ENCODE data around the gene UHRF1.

DNA sequence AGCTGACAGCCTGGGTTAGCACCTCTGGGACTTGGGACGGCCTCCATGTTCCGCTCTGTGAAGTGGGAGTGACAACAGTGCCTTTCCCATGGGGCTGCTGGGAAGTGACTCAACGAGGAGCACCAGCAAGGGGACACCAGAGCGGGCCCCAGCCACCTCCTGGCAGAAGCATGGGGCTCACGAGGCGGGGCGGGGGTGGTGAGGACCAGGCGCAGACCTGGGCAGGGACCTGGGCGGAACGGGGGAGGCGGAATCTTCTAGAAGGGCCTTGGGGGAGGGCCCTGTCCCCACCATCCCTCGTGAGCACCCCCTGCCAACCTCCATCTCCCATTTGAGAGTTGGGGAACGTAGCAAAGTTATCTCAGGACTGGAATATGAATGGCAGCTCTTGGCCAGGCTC lies 97.5 kb downstream of the UHRF1 start:
- TF ChIP-seq ZNF274 (IDR thresholded peaks at IDR 0.05; ENCODE audit: low read depth, low read length) (no peak), SUZ12 (IDR thresholded peaks at IDR 0.05; ENCODE audit: extremely low read depth, insufficient read depth, insufficient read length) (no peak)
